ENCODE measurements around the gene ABCA1.

- no peak for TF ChIP-seq CTCF (IDR thresholded peaks at IDR 0.05)
- no peak for TF ChIP-seq POLR2A (IDR thresholded peaks at IDR 0.05)
These were observed 52.6 kb downstream of the ABCA1 start for GRCh38 chr9:104875320-104875719.
